ENCODE results near the gene DEPDC4. TPM values are rescaled to one million over a fixed set of nuclear protein-coding genes. Genes with fewer than 3 reads are reported as not detected.
A peak's percentile ranks its signal among the peaks of the same experiment; 100 is the strongest.
"Not testable (repeated sequence)": the region's sequence is repeated elsewhere in the genome, so short reads cannot be mapped to it uniquely, and the experiment has no call there.

DEPDC4 gene
- total and polyA plus RNA-seq, 10 of the 15 experiments (the other 5 are each of a cell fraction or from before 2014, with no cell fraction given), result 1.5 to 4.7 (median 2.2) TPM

DNA sequence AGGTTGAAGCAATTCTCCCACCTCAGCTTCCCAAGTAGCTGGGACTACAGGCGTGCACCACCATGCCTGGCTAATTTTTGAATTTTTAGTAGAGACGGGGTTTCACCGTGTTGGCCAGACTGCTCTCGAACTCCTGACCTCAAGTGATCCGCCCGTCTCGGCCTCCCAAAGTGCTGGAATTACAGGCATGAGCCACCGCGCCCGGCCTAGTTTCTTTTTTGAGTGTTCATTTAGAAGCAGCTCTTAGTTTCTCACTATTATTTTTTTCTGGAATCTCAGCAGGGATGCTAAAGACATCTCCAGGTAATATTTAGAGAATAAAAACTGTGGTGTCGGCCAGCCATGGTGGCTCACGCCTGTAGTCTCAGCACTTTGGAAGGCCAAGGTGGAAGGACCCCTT, 17.7 kb upstream of the DEPDC4 start:
- ATAC-seq; intact Hi-C loops (cut with micrococcal nuclease; ENCODE audit: unreplicated experiment); H3K27ac ChIP-seq (ENCODE audit: control insufficient read depth, insufficient read depth); H3K4me2 ChIP-seq (ENCODE audit: control insufficient read depth, insufficient read depth); H3K27me3 ChIP-seq (replicated peaks in 1 of 2; ENCODE audit: control insufficient read depth in 2 of 2, insufficient read depth in 2 of 2, low read length in 1 of 2); H3K9ac ChIP-seq (ENCODE audit: control insufficient read depth, insufficient read depth, low read length); H3K4me3 ChIP-seq; FAIRE-seq; H3K9me3 ChIP-seq (replicated peaks; ENCODE audit: control insufficient read depth, insufficient read depth, low read length); H3K79me2 ChIP-seq (ENCODE audit: control insufficient read depth, insufficient read depth, low read length); H4K20me1 ChIP-seq (ENCODE audit: control insufficient read depth, insufficient read depth); H3K36me3 ChIP-seq (ENCODE audit: control insufficient read depth in 2 of 2, insufficient read depth in 2 of 2, low read length in 1 of 2); RAD21 ChIA-PET (ENCODE audit: unreplicated experiment); H2AFZ ChIP-seq (ENCODE audit: control insufficient read depth, low read depth, low read length); H3K4me1 ChIP-seq (ENCODE audit: control insufficient read depth, insufficient read depth, low read length); in situ Hi-C loops (cut with MboI); DNase-seq (ENCODE audit: low read depth, low spot score); BruUV-seq (replicated peaks): not testable (repeated sequence)
- ChIA-PET SMC1A (ENCODE audit: uncharacterized antibody, unreplicated experiment) (interaction anchor here (0.8 to 2.9 kb wide), 5 partner anchors 12 to 18 kb away, joined by 3 to 10 read pairs (median 3); partner anchors contain the start of genes DEPDC4 and SCYL2), CTCF (interaction anchor here (0.6 to 1.9 kb wide), 5 partner anchors 8 to 1546 kb away, joined by 3 to 10 read pairs (median 3); partner anchors contain the start of genes DEPDC4, GNPTAB and SCYL2), POLR2A (interaction anchor here (2.4 kb wide), 1 partner anchor 17 kb away, joined by 12 read pairs; the partner anchor contains the start of genes DEPDC4 and SCYL2)
- WGBS (ENCODE audit: insufficient coverage, insufficient replicate concordance, low lambda C conversion rate, missing lambda C conversion rate), result 98% methylated on average over 12 of the region's 12 CpGs

DNA sequence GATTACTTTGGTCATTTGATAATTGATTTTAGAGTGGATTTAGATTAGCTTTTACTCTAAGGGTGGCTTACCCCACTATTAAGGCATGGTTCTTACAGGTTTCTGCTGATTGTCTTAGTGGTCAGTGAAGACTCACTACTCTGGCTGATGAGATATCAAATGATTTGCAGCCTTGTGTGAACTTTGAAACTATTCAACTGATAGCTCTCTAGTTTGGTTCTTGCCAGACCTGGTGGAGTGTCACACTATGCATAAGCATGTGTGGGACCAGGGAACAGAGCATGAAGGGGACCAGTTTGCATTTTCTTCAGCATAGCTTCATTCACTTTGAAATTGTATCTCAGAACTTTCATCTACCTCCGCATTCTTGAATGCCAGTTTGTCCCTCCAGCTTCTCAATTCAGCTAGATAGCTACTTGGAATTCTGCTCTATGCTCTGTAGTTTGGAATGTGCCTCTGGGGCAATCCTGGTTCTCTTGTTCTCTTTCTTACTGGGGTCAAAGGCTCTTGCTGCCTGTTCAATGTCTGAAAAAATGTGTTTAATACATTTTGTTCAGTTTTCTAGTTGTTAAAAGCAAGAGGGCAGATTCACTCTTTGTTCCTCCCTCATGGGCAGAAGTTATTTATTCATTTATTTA, 12.8 kb upstream of the DEPDC4 start:
- CTCF ChIA-PET, result interaction anchor here (1.0 kb wide), 1 partner anchor 9 kb away, joined by 3 read pairs; no protein-coding TSS in a partner anchor
- H3K27ac ChIP-seq (ENCODE audit: control insufficient read depth, insufficient read depth), result no peak overlapping the region
- no peak overlapping the region for H2AFZ ChIP-seq (ENCODE audit: control insufficient read depth, low read depth, low read length)
- DNase-seq (ENCODE audit: low read depth, low spot score), result no peak
- H3K27me3 ChIP-seq (replicated peaks in 1 of 2; ENCODE audit: control insufficient read depth in 2 of 2, insufficient read depth in 2 of 2, low read length in 1 of 2), result no peaks in the 10 kb centered on the region
- no peaks in the 10 kb centered on the region; a peak in 2 of 4 replicates for H3K36me3 ChIP-seq (ENCODE audit: control insufficient read depth in 2 of 2, insufficient read depth in 2 of 2, low read length in 1 of 2)
- RAD21 ChIA-PET (ENCODE audit: unreplicated experiment), result no interaction called here
- H3K9ac ChIP-seq (ENCODE audit: control insufficient read depth, insufficient read depth, low read length), result no peak overlapping the region
- in situ Hi-C loops (cut with MboI), result no loop called here
- SMC1A ChIA-PET (ENCODE audit: uncharacterized antibody, unreplicated experiment), result interaction anchor here (0.9 to 4.6 kb wide), 4 partner anchors 9 to 59 kb away, joined by 3 to 16 read pairs (median 4); partner anchors contain the start of genes DEPDC4 and SCYL2
- no peak overlapping the region for H3K4me3 ChIP-seq
- H3K9me3 ChIP-seq (replicated peaks; ENCODE audit: control insufficient read depth, insufficient read depth, low read length), result no peaks in the 10 kb centered on the region; the same call in 2 of the 3 replicates
- intact Hi-C loops (cut with micrococcal nuclease; ENCODE audit: unreplicated experiment), result no loop called here
- no peaks in the 10 kb centered on the region for H3K4me1 ChIP-seq (ENCODE audit: control insufficient read depth, insufficient read depth, low read length)
- POLR2A ChIA-PET, result interaction anchor here (0.7 kb wide), 1 partner anchor 12 kb away, joined by 3 read pairs; no protein-coding TSS in a partner anchor
- ATAC-seq, result peak; percentile 34
- no peaks in the 10 kb centered on the region for H4K20me1 ChIP-seq (ENCODE audit: control insufficient read depth, insufficient read depth)
- H3K4me2 ChIP-seq (ENCODE audit: control insufficient read depth, insufficient read depth), result no peak overlapping the region
- H3K79me2 ChIP-seq (ENCODE audit: control insufficient read depth, insufficient read depth, low read length), result peaks cover 40% of the 10 kb centered on the region
- WGBS (ENCODE audit: insufficient coverage, insufficient replicate concordance, low lambda C conversion rate, missing lambda C conversion rate), result 100% methylated on average over 1 of the region's 1 CpG
- no TSS peak for BruUV-seq (replicated peaks)
- no peak for FAIRE-seq
- TF ChIP-seq POLR2A (IDR thresholded peaks at IDR 0.05; ENCODE audit: low read depth, low read length) (no peak), USF1 (IDR thresholded peaks at IDR 0.05; ENCODE audit: borderline replicate concordance, extremely low read length, insufficient read depth, low read depth, low read length) (no peak), ESRRA (IDR thresholded peaks at IDR 0.05; ENCODE audit: low read length) (no peak), SIN3A (IDR thresholded peaks at IDR 0.05; ENCODE audit: low read depth, low read length) (no peak), ZBTB11 (CRISPR knock-in tag; IDR thresholded peaks at IDR 0.05) (no peak), CREB1 (IDR thresholded peaks at IDR 0.05; ENCODE audit: low read depth) (no peak), RBBP5 (conservative IDR thresholded peaks at IDR 0.05) (no peak)
- TF ChIP-seq, protein P1, sequence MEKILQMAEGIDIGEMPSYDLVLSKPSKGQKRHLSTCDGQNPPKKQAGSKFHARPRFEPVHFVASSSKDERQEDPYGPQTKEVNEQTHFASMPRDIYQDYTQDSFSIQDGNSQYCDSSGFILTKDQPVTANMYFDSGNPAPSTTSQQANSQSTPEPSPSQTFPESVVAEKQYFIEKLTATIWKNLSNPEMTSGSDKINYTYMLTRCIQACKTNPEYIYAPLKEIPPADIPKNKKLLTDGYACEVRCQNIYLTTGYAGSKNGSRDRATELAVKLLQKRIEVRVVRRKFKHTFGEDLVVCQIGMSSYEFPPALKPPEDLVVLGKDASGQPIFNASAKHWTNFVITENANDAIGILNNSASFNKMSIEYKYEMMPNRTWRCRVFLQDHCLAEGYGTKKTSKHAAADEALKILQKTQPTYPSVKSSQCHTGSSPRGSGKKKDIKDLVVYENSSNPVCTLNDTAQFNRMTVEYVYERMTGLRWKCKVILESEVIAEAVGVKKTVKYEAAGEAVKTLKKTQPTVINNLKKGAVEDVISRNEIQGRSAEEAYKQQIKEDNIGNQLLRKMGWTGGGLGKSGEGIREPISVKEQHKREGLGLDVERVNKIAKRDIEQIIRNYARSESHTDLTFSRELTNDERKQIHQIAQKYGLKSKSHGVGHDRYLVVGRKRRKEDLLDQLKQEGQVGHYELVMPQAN (conservative IDR thresholded peaks at IDR 0.05), result no peak
